Measurements from ENCODE around the gene PSMC3.

- TF ChIP-seq CTCF (IDR thresholded peaks at IDR 0.05 in 8 of 11, conservative IDR thresholded peaks at IDR 0.05 in 3 of 11) = no peak
- no peak for TF ChIP-seq POLR2A (IDR thresholded peaks at IDR 0.05)
These were observed 6.9 kb upstream of the PSMC3 start for GRCh38 chr11:47433157-47433556.

All from spleen (tissue), 7 donors.